HG02840 (cell line): ENCODE results near the gene CORO2B.

Source experiments
- ATAC-seq: cut with Tn5 transposase; IDR thresholded peaks from one replicate; pipeline ENCODE4 v1.9.1; 2021; ENCODE audit warnings: mild to moderate bottlenecking, moderate library complexity, moderate number of reproducible peaks; ENCODE audit not compliant: unreplicated experiment, low FRiP score

CORO2B gene

GRCh38 chr15:68578980-68579935 is at the start of gene CORO2B:
Gene CORO2B (plus strand): TSS chr15:68578993. CDS start chr15:68579263, 270 bp downstream.
- ATAC-seq: no peak

GRCh38 chr15:68531387-68532179 is 47.2 kb upstream of the CORO2B start:
- no peak for ATAC-seq

GRCh38 chr15:68536331-68537095 is 42.3 kb upstream of the CORO2B start:
- no peak for ATAC-seq

- ATAC-seq: no peak
These were observed 41.7 kb upstream of the CORO2B start for GRCh38 chr15:68537097-68537496.

GRCh38 chr15:68537506-68537905 is 41.3 kb upstream of the CORO2B start:
- no peak for ATAC-seq

GRCh38 chr15:68538311-68538710 is 40.5 kb upstream of the CORO2B start:
- ATAC-seq: no peak

- no peak for ATAC-seq
These were observed 37.0 kb upstream of the CORO2B start for GRCh38 chr15:68541743-68542142.

- ATAC-seq: no peak
These were observed 36.4 kb upstream of the CORO2B start for GRCh38 chr15:68542348-68542747.

GRCh38 chr15:68542771-68543164 is 36.0 kb upstream of the CORO2B start:
- ATAC-seq: no peak

GRCh38 chr15:68543165-68544008 is 35.4 kb upstream of the CORO2B start:
- no peak for ATAC-seq

- no peak for ATAC-seq
These were observed 32.5 kb upstream of the CORO2B start for GRCh38 chr15:68546318-68546717.

- no peak for ATAC-seq
These were observed 30.4 kb upstream of the CORO2B start for GRCh38 chr15:68548364-68548763.

- ATAC-seq: no peak
These were observed 28.8 kb upstream of the CORO2B start for GRCh38 chr15:68550004-68550403.

- no peak for ATAC-seq
These were observed 28.1 kb upstream of the CORO2B start for GRCh38 chr15:68550498-68551295.

GRCh38 chr15:68551296-68551635 is 27.5 kb upstream of the CORO2B start:
- no peak for ATAC-seq

GRCh38 chr15:68552344-68552743 is 26.4 kb upstream of the CORO2B start:
- no peak for ATAC-seq

GRCh38 chr15:68552773-68553172 is 26.0 kb upstream of the CORO2B start:
- no peak for ATAC-seq

- no peak for ATAC-seq
These were observed 25.3 kb upstream of the CORO2B start for GRCh38 chr15:68553314-68553993.
